Measurements from ENCODE around the gene AP4E1.
"Not testable (repeated sequence)": the region's sequence is repeated elsewhere in the genome, so short reads cannot be mapped to it uniquely, and the experiment has no call there.

Gene AP4E1

GRCh38 chr15:50954837-50955236 is 46.4 kb downstream of the AP4E1 start:
- not testable (repeated sequence) for DNase-seq

- no peak for DNase-seq
Measured at GRCh38 chr15:50959717-50960116, 51.2 kb downstream of the AP4E1 start.

GRCh38 chr15:50964075-50964474 is 55.6 kb downstream of the AP4E1 start:
- no peak for DNase-seq

- no peak for DNase-seq
Measured at GRCh38 chr15:50968353-50968752, 59.9 kb downstream of the AP4E1 start.

- DNase-seq: no peak
Measured at GRCh38 chr15:50970524-50970923, 62.0 kb downstream of the AP4E1 start.

- no peak for DNase-seq
Measured at GRCh38 chr15:50971115-50971514, 62.6 kb downstream of the AP4E1 start.

- DNase-seq: no peak
Measured at GRCh38 chr15:50971542-50971941, 63.1 kb downstream of the AP4E1 start.

GRCh38 chr15:50973605-50974004 is 65.1 kb downstream of the AP4E1 start:
- no peak for DNase-seq

GRCh38 chr15:50977162-50977561 is 68.7 kb downstream of the AP4E1 start:
- DNase-seq: no peak

- no peak for DNase-seq
Measured at GRCh38 chr15:50978580-50978979, 70.1 kb downstream of the AP4E1 start.

- no peak for DNase-seq
Measured at GRCh38 chr15:50979041-50979440, 70.6 kb downstream of the AP4E1 start.

GRCh38 chr15:50993598-50993997 is 85.1 kb downstream of the AP4E1 start:
- DNase-seq: no peak

GRCh38 chr15:50996641-50997040 is 88.2 kb downstream of the AP4E1 start:
- no peak for DNase-seq

GRCh38 chr15:50997371-50998051 is 89.0 kb downstream of the AP4E1 start:
- DNase-seq: no peak

- DNase-seq: no peak
Measured at GRCh38 chr15:51004103-51004551, 95.6 kb downstream of the AP4E1 start.

- DNase-seq: no peak
Measured at GRCh38 chr15:51006336-51006985, 98.0 kb downstream of the AP4E1 start.

- no peak for DNase-seq
Measured at GRCh38 chr15:51007131-51007666, 98.7 kb downstream of the AP4E1 start.

- no peak for DNase-seq
Measured at GRCh38 chr15:51011212-51011611, 102.7 kb downstream of the AP4E1 start.

GRCh38 chr15:51016615-51017014 is 108.1 kb downstream of the AP4E1 start:
- DNase-seq: no peak

GRCh38 chr15:51022206-51022605 is 113.7 kb downstream of the AP4E1 start:
- no peak for DNase-seq

- no peak for DNase-seq
Measured at GRCh38 chr15:51023499-51023898, 115.0 kb downstream of the AP4E1 start.

- no peak for DNase-seq
Measured at GRCh38 chr15:51024735-51025453, 116.4 kb downstream of the AP4E1 start.

- DNase-seq: no peak
Measured at GRCh38 chr15:51025454-51025846, 117.0 kb downstream of the AP4E1 start.
